HepG2 (cell line): ENCODE data around the gene TMEM196. TPM values are rescaled to one million over a fixed set of nuclear protein-coding genes. Genes with fewer than 3 reads are reported as not detected.

Source experiments
- ATF7-NPFF ChIP-seq: sonication (generic); formaldehyde crosslinking; IDR thresholded peaks from 2 replicates; pipeline ENCODE4 v1.8.1; 2023; ENCODE audit warnings: mild to moderate bottlenecking, low read depth, missing genetic modification reagents, moderate library complexity
- BCL6 ChIP-seq: IDR thresholded peaks from 2 replicates; pipeline ENCODE4 v1.6.1; 2016; ENCODE audit warnings: missing genetic modification reagents, missing compliant biosample characterization
- CBX5 ChIP-seq: sonication (generic); formaldehyde crosslinking; IDR thresholded peaks from 2 replicates; pipeline ENCODE4 v1.4.0; 2020; ENCODE audit warnings: missing genetic modification reagents, borderline replicate concordance
- GTF2F1 ChIP-seq: fragments of 150-350 bp; IDR thresholded peaks from 2 replicates; pipeline ENCODE4 v1.6.1; 2014; ENCODE audit warnings: low read length
- HMGA1 ChIP-seq: sonication (generic); formaldehyde crosslinking; conservative IDR thresholded peaks from 2 replicates; pipeline ENCODE4 v1.4.0; 2020; ENCODE audit warnings: missing genetic modification reagents
- HOXD1 ChIP-seq: sonication (generic); formaldehyde crosslinking; IDR thresholded peaks from 2 replicates; pipeline ENCODE4 v1.5.0; 2020; ENCODE audit warnings: missing genetic modification reagents
- KDM5A ChIP-seq: fragments of 200-600 bp; sonication (generic); IDR thresholded peaks from 2 replicates; pipeline ENCODE4 v1.7.0; 2018; ENCODE audit warnings: antibody characterized with exemption, mild to moderate bottlenecking, low read length, borderline replicate concordance
- KMT2B ChIP-seq: IDR thresholded peaks from 2 replicates; pipeline ENCODE4 v1.6.1; 2016; ENCODE audit warnings: missing genetic modification reagents, missing compliant biosample characterization
- NAIF1 ChIP-seq: sonication (generic); formaldehyde crosslinking; IDR thresholded peaks from 2 replicates; pipeline ENCODE4 v1.5.0; 2020; ENCODE audit warnings: mild to moderate bottlenecking, missing genetic modification reagents, borderline replicate concordance
- RCOR2 ChIP-seq: IDR thresholded peaks from 2 replicates; pipeline ENCODE4 v1.6.1; 2016; ENCODE audit warnings: missing biosample characterization, missing genetic modification reagents
- SMAD1 ChIP-seq: sonication (generic); formaldehyde crosslinking; IDR thresholded peaks from 2 replicates; pipeline ENCODE4 v1.4.0; 2020; ENCODE audit warnings: missing genetic modification reagents, low read depth, mild to moderate bottlenecking, borderline replicate concordance
- TCF7L2 ChIP-seq: IDR thresholded peaks from 2 replicates; pipeline ENCODE4 v1.6.1; 2011; ENCODE audit warnings: mild to moderate bottlenecking, low read depth, low read length, moderate library complexity
- XBP1 ChIP-seq: sonication (generic); formaldehyde crosslinking; IDR thresholded peaks from 2 replicates; pipeline ENCODE4 v1.5.0; 2020; ENCODE audit warnings: missing genetic modification reagents
- ZFP1 ChIP-seq: IDR thresholded peaks from 2 replicates; pipeline ENCODE4 v1.6.1; 2016
- ZFP62 ChIP-seq: sonication (generic); formaldehyde crosslinking; IDR thresholded peaks from 2 replicates; pipeline ENCODE4 v1.4.0; 2020; ENCODE audit warnings: missing genetic modification reagents
- ZIK1 ChIP-seq: sonication (generic); formaldehyde crosslinking; IDR thresholded peaks from 2 replicates; pipeline ENCODE4 v1.5.0; 2020; ENCODE audit warnings: mild to moderate bottlenecking, low read depth, missing genetic modification reagents, borderline replicate concordance
- ZNF143 ChIP-seq: sonication (generic); formaldehyde crosslinking; IDR thresholded peaks from 2 replicates; pipeline ENCODE4 v1.4.0; 2020; ENCODE audit warnings: missing genetic modification reagents
- ZNF224 ChIP-seq: sonication (generic); formaldehyde crosslinking; IDR thresholded peaks from 2 replicates; pipeline ENCODE4 v1.5.0; 2020; ENCODE audit warnings: mild to moderate bottlenecking, missing genetic modification reagents
- ZNF3 ChIP-seq: IDR thresholded peaks from 2 replicates; pipeline ENCODE4 v1.7.0; 2017; ENCODE audit warnings: inconsistent platforms
- polyA plus RNA-seq, 8 experiments: library from polyadenylated mRNA; depleted of rRNA in 3 of 8; stranded (reverse) in 7 of 8; unstranded in 1 of 8; fragments of >200 nt; fragmentation: Illumina TruSeq in 4 of 8; extraction: Trizol in 4 of 8; gene quantifications; 2 replicates each; pipeline versions ENCODE4 v1.2.1 to v1.2.3, GENCODE V29; 2011 to 2016; ENCODE audit warnings: low read depth in 4 of 8, missing spikeins in 1 of 8, mixed read lengths in 1 of 8; ENCODE audit not compliant: insufficient read depth in 1 of 8
- total RNA-seq, 5 experiments: library from RNA; depleted of rRNA; stranded (reverse); fragments of >200 nt; fragmentation: Illumina TruSeq; extraction: Trizol; gene quantifications; 2 replicates each; pipeline ENCODE4 v1.2.3, GENCODE V29; 2016; ENCODE audit warnings: low read depth in 1 of 5
- TF ChIP-seq, protein P1 (sequence below): sonication (generic); formaldehyde crosslinking; IDR thresholded peaks from 2 replicates; pipeline ENCODE4 v1.4.0; 2020; ENCODE audit warnings: missing genetic modification reagents, borderline replicate concordance
- TF ChIP-seq, protein P2 (sequence below): sonication (generic); formaldehyde crosslinking; IDR thresholded peaks from 2 replicates; pipeline ENCODE4 v1.5.1; 2020; ENCODE audit warnings: mild to moderate bottlenecking, missing genetic modification reagents, moderate library complexity
- TF ChIP-seq, protein P3 (sequence below): IDR thresholded peaks from 2 replicates; pipeline ENCODE4 v1.6.1; 2012; ENCODE audit warnings: inconsistent platforms

The TMEM196 gene
- total and polyA plus RNA-seq, 2 of the 13 experiments (the other 11 are each of a cell fraction or from before 2014, with no cell fraction given): not detected

DNA sequence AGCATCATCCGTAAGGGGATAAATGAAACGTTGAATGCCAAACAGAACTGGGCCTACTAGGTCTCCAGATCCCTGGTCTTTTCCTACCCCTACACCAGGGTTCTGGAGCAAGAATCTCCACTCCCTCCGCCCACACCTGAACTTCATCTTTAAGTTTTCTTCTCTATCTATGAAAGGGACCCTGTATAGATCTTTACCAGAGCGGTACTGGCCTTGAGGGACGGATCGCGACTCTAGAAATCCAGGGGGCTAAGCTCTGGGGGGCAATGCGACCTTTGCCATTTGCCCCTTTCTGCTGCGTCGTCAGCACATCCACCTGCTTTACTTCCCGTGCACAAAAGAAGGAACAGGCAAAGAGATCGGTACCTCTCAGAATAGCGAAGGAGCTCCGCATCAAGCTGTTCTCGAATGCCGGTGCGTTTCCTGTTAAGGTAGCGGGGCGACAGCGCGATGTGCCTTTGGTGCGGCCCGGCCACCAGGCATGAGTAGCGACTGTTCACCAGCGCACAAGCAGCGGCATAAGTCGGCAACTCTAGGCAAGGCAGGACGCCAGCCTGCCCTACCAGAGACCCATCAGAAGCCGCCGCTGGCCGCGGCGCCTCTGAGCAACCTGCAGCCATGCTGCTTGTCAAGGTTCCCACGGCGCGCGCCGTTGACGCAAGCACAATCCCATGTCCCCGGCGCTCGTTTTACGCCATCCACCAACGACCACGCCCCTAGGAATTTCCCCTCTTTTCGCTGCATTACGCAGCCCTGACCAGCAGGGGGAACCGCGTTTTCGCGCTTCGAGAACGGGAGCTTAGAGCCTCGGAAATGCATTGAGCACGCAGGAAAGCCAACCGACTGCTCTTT, 64.8 kb downstream of the TMEM196 start, which contains the start of gene POLR1F (continued):
- TF ChIP-seq TCF7L2 (no peak), HOXD1 (CRISPR knock-in tag) (0 out of 2 replicates have a peak, but pooled peaks have one; percentile 57), ZFP62 (no peak), BCL6 (CRISPR knock-in tag) (no peak; the same call in none of the 2 replicates), ZNF143 (CRISPR knock-in tag) (peak; percentile 76), ZNF3 (CRISPR knock-in tag) (0 out of 2 replicates have a peak, but pooled peaks have one; percentile 29), XBP1 (CRISPR knock-in tag) (no peak), ATF7-NPFF (CRISPR knock-in tag) (0 out of 2 replicates have a peak, but pooled peaks have one; percentile 34), NAIF1 (CRISPR knock-in tag) (peak; percentile 73), SMAD1 (0 out of 2 replicates have a peak, but pooled peaks have one; percentile 25), CBX5 (peak; percentile 87; the same call in 1 of the 2 replicates), HMGA1 (no peak), RCOR2 (CRISPR knock-in tag) (no peak), ZIK1 (no peak), ZFP1 (CRISPR knock-in tag) (0 out of 2 replicates have a peak, but pooled peaks have one; percentile 30), KMT2B (CRISPR knock-in tag) (peak; percentile 97), ZNF224 (CRISPR knock-in tag) (no peak), GTF2F1 (no peak), KDM5A (peak; percentile 91)
- TF ChIP-seq, protein P1, sequence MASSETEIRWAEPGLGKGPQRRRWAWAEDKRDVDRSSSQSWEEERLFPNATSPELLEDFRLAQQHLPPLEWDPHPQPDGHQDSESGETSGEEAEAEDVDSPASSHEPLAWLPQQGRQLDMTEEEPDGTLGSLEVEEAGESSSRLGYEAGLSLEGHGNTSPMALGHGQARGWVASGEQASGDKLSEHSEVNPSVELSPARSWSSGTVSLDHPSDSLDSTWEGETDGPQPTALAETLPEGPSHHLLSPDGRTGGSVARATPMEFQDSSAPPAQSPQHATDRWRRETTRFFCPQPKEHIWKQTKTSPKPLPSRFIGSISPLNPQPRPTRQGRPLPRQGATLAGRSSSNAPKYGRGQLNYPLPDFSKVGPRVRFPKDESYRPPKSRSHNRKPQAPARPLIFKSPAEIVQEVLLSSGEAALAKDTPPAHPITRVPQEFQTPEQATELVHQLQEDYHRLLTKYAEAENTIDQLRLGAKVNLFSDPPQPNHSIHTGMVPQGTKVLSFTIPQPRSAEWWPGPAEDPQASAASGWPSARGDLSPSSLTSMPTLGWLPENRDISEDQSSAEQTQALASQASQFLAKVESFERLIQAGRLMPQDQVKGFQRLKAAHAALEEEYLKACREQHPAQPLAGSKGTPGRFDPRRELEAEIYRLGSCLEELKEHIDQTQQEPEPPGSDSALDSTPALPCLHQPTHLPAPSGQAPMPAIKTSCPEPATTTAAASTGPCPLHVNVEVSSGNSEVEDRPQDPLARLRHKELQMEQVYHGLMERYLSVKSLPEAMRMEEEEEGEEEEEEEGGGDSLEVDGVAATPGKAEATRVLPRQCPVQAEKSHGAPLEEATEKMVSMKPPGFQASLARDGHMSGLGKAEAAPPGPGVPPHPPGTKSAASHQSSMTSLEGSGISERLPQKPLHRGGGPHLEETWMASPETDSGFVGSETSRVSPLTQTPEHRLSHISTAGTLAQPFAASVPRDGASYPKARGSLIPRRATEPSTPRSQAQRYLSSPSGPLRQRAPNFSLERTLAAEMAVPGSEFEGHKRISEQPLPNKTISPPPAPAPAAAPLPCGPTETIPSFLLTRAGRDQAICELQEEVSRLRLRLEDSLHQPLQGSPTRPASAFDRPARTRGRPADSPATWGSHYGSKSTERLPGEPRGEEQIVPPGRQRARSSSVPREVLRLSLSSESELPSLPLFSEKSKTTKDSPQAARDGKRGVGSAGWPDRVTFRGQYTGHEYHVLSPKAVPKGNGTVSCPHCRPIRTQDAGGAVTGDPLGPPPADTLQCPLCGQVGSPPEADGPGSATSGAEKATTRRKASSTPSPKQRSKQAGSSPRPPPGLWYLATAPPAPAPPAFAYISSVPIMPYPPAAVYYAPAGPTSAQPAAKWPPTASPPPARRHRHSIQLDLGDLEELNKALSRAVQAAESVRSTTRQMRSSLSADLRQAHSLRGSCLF (CRISPR knock-in tag): no peak
- TF ChIP-seq, protein P2, sequence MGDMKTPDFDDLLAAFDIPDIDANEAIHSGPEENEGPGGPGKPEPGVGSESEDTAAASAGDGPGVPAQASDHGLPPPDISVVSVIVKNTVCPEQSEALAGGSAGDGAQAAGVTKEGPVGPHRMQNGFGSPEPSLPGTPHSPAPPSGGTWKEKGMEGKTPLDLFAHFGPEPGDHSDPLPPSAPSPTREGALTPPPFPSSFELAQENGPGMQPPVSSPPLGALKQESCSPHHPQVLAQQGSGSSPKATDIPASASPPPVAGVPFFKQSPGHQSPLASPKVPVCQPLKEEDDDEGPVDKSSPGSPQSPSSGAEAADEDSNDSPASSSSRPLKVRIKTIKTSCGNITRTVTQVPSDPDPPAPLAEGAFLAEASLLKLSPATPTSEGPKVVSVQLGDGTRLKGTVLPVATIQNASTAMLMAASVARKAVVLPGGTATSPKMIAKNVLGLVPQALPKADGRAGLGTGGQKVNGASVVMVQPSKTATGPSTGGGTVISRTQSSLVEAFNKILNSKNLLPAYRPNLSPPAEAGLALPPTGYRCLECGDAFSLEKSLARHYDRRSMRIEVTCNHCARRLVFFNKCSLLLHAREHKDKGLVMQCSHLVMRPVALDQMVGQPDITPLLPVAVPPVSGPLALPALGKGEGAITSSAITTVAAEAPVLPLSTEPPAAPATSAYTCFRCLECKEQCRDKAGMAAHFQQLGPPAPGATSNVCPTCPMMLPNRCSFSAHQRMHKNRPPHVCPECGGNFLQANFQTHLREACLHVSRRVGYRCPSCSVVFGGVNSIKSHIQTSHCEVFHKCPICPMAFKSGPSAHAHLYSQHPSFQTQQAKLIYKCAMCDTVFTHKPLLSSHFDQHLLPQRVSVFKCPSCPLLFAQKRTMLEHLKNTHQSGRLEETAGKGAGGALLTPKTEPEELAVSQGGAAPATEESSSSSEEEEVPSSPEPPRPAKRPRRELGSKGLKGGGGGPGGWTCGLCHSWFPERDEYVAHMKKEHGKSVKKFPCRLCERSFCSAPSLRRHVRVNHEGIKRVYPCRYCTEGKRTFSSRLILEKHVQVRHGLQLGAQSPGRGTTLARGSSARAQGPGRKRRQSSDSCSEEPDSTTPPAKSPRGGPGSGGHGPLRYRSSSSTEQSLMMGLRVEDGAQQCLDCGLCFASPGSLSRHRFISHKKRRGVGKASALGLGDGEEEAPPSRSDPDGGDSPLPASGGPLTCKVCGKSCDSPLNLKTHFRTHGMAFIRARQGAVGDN (CRISPR knock-in tag): peak; percentile 88
- TF ChIP-seq, protein P3, sequence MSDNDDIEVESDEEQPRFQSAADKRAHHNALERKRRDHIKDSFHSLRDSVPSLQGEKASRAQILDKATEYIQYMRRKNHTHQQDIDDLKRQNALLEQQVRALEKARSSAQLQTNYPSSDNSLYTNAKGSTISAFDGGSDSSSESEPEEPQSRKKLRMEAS: peak; percentile 92; the same call in 1 of the 2 replicates
